SK-N-MC (cell line): ENCODE measurements around the gene ZBTB38.

ENCODE experiments used
- DNase-seq: peaks from one replicate; pipeline ENCODE4 v3.0.0-alpha.2; 2011; ENCODE audit warnings: low read depth, low spot score
- H3K27ac ChIP-seq: fragments of 200-600 bp; sonication (generic); 2 replicates; pipeline ENCODE4 v1.5.1; 2016; ENCODE audit warnings: mixed run types
- H3K36me3 ChIP-seq: fragments of 200-600 bp; sonication (generic); 2 replicates; pipeline ENCODE4 v1.6.1; 2017; ENCODE audit warnings: antibody characterized with exemption, low read length, mixed read lengths; ENCODE audit not compliant: insufficient read depth
- H3K4me3 ChIP-seq: fragments of 200-600 bp; sonication (generic); 2 replicates; pipeline ENCODE4 v1.5.1; 2016
- H3K9ac ChIP-seq: fragments of 200-600 bp; sonication (generic); 2 replicates; pipeline ENCODE4 v1.8.0; 2017; ENCODE audit warnings: mixed run types, mixed read lengths; ENCODE audit not compliant: insufficient read length
- H3K9me3 ChIP-seq: fragments of 200-600 bp; sonication (generic); 2 replicates; pipeline ENCODE4 v1.6.1; 2017; ENCODE audit warnings: low read depth, mild to moderate bottlenecking, antibody characterized with exemption, low read length, moderate library complexity, mixed read lengths
- EZH2 ChIP-seq: fragments of 200-600 bp; sonication (generic); IDR thresholded peaks from one replicate; pipeline ENCODE4 v1.6.1; 2017; ENCODE audit warnings: antibody characterized with exemption
- FOXP2 ChIP-seq: optimal IDR thresholded peaks from 2 replicates; pipeline ENCODE3; 2011; ENCODE audit warnings: mild to moderate bottlenecking, moderate library complexity; ENCODE audit not compliant: insufficient read depth; ENCODE audit errors: extremely low read length, control extremely low read depth
- POLR2AphosphoS5 ChIP-seq: IDR thresholded peaks from 2 replicates; pipeline ENCODE4 v1.6.1; 2012; ENCODE audit warnings: mild to moderate bottlenecking, low read depth, low read length, borderline replicate concordance

Gene ZBTB38

DNA sequence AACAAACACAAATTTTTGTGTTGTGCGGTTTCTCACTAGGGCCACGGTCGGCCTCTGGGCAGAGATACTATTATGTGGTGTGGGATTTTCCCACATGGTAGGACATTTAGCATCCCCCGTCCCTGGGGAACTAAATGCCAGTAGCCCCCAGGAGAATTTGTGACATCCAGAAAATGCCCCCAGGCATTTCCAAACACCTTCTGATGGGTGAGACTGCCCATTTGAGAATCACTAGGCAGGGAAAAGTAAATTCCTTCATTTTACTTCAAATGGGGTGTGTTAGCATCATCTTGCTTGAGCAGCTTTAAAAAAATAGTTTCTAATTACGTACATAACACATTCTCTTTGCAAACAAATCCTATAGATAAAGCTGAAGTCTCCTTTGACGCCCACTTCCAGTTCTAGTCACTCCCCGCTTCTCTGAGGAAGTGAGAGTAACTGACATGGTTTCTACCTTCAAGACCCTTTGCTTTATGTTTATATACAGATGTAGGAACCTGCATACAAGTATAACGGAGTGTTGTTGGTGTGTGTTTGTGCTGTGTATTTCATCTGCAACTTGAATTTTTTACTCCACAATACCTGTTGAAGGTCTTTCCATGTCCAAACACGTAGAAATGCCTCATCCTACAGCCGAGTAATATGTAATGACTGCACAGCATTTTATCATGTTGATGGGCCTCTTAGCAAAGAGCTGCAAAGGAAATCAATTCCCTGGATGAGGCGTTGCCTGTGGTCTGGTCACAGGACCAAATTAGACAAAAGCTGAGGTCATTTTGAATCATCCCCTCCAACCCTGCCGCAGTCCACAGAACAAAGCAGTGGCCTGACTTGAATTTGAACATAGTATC, 31.4 kb upstream of the ZBTB38 start:
- Histone ChIP-seq H3K9me3 (no peaks in the 10 kb centered on the region), H3K4me3 (no peak overlapping the region)

DNA sequence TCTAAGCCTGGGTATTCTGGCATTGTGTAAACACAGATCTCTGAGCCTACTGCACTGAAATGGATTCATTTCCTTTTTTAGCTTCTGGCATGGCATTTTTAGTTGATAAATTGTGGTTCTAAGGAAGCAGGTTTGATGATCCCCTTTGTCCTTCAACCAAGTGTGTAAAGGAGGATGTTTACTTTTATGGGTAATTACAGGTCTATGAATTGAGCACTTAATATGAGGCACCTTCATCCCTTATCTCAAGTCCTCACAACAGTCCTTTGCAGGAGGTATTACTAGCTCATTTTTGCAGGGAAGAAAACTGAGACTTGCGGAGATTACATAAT, 30.8 kb upstream of the ZBTB38 start:
- no peak overlapping the region for H3K9ac ChIP-seq
- H3K4me3 ChIP-seq: no peak overlapping the region
- no peak for DNase-seq
- no peak overlapping the region for H3K27ac ChIP-seq
- H3K9me3 ChIP-seq: no peaks in the 10 kb centered on the region
- TF ChIP-seq EZH2 (no peak), POLR2AphosphoS5 (no peak), FOXP2 (no peak)
- no peaks in the 10 kb centered on the region for H3K36me3 ChIP-seq

More for the DNA sequence above, 31.4 kb upstream of the ZBTB38 start:
- Histone ChIP-seq H3K9ac (no peak overlapping the region), H3K27ac (no peak overlapping the region), H3K36me3 (no peaks in the 10 kb centered on the region)
- TF ChIP-seq EZH2 (no peak), POLR2AphosphoS5 (no peak), FOXP2 (no peak)
- DNase-seq: no peak

- no peak for TF ChIP-seq FOXP2
- no peak for TF ChIP-seq POLR2AphosphoS5
- TF ChIP-seq EZH2: no peak
- DNase-seq: no peak
- no peak overlapping the region for H3K27ac ChIP-seq
Observed at GRCh38 chr3:141337991-141338390, 30.3 kb upstream of the ZBTB38 start.

GRCh38 chr3:141338881-141339280, 29.4 kb upstream of the ZBTB38 start:
- H3K36me3 ChIP-seq: no peaks in the 10 kb centered on the region
- TF ChIP-seq EZH2 (no peak), POLR2AphosphoS5 (no peak), FOXP2 (no peak)

More at GRCh38 chr3:141337991-141338390, 30.3 kb upstream of the ZBTB38 start:
- Histone ChIP-seq H3K9ac (no peak overlapping the region), H3K4me3 (no peak overlapping the region), H3K9me3 (no peaks in the 10 kb centered on the region), H3K36me3 (no peaks in the 10 kb centered on the region)

DNA sequence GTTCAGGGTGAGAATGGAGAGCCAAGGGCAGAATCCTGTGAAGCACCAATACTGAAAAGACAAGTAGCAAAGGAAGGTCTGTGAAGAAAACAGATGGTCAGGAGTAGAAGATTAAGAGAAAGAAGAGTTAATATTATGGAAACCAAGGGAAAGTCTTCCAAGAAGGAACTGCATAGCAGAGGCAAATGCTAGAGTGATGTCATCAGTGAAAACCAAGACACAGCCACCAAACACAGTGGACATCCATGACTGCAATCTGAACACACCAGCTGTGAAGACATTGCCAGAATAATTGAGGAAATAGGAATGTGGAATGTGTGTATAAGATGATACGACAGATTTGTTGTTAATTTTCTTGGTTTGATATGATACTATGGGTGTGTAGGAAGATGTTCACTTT, 26.8 kb upstream of the ZBTB38 start:
- Histone ChIP-seq H3K4me3 (no peak overlapping the region), H3K9ac (no peak overlapping the region)
- TF ChIP-seq EZH2: no peak

More at GRCh38 chr3:141338881-141339280, 29.4 kb upstream of the ZBTB38 start:
- Histone ChIP-seq H3K9ac (no peak overlapping the region), H3K9me3 (no peaks in the 10 kb centered on the region), H3K4me3 (no peak overlapping the region), H3K27ac (no peak overlapping the region)
- no peak for DNase-seq

GRCh38 chr3:141342386-141342785, 25.9 kb upstream of the ZBTB38 start:
- DNase-seq: no peak
- TF ChIP-seq FOXP2: no peak
- TF ChIP-seq POLR2AphosphoS5: no peak
- TF ChIP-seq EZH2: no peak

More for the DNA sequence above, 26.8 kb upstream of the ZBTB38 start:
- H3K27ac ChIP-seq: no peak overlapping the region
- H3K36me3 ChIP-seq: no peaks in the 10 kb centered on the region
- DNase-seq: no peak
- H3K9me3 ChIP-seq: no peaks in the 10 kb centered on the region

GRCh38 chr3:141343077-141343476, 25.2 kb upstream of the ZBTB38 start:
- TF ChIP-seq POLR2AphosphoS5 (no peak), FOXP2 (no peak), EZH2 (no peak)
- no peak for DNase-seq
- Histone ChIP-seq H3K9ac (no peak overlapping the region), H3K9me3 (no peaks in the 10 kb centered on the region), H3K4me3 (no peak overlapping the region), H3K27ac (no peak overlapping the region), H3K36me3 (no peaks in the 10 kb centered on the region)

More at GRCh38 chr3:141342386-141342785, 25.9 kb upstream of the ZBTB38 start:
- H3K9ac ChIP-seq: no peak overlapping the region
- no peak overlapping the region for H3K27ac ChIP-seq
- no peak overlapping the region for H3K4me3 ChIP-seq
- H3K36me3 ChIP-seq: no peaks in the 10 kb centered on the region
- H3K9me3 ChIP-seq: no peaks in the 10 kb centered on the region

- Histone ChIP-seq H3K9ac (no peak overlapping the region), H3K36me3 (no peaks in the 10 kb centered on the region), H3K27ac (no peak overlapping the region), H3K9me3 (no peaks in the 10 kb centered on the region), H3K4me3 (no peak overlapping the region)
- no peak for DNase-seq
- TF ChIP-seq POLR2AphosphoS5 (no peak), EZH2 (no peak), FOXP2 (no peak)
Observed at GRCh38 chr3:141343865-141344271, 24.4 kb upstream of the ZBTB38 start.

GRCh38 chr3:141345528-141345927, 22.8 kb upstream of the ZBTB38 start:
- Histone ChIP-seq H3K4me3 (no peak overlapping the region), H3K9me3 (no peaks in the 10 kb centered on the region)
- TF ChIP-seq FOXP2: no peak
- TF ChIP-seq EZH2: no peak
- TF ChIP-seq POLR2AphosphoS5: no peak

More at GRCh38 chr3:141345528-141345927, 22.8 kb upstream of the ZBTB38 start:
- Histone ChIP-seq H3K9ac (no peak overlapping the region), H3K36me3 (no peaks in the 10 kb centered on the region), H3K27ac (no peak overlapping the region)
- DNase-seq: no peak
